HG02840 (cell line): Measurements from ENCODE around the gene GPR37L1.
"Not testable (repeated sequence)": the region's sequence is repeated elsewhere in the genome, so short reads cannot be mapped to it uniquely, and the experiment has no call there.

Source experiments
- ATAC-seq: cut with Tn5 transposase; IDR thresholded peaks from one replicate; pipeline ENCODE4 v1.9.1; 2021; ENCODE audit warnings: mild to moderate bottlenecking, moderate library complexity, moderate number of reproducible peaks; ENCODE audit not compliant: unreplicated experiment, low FRiP score

The GPR37L1 gene

DNA sequence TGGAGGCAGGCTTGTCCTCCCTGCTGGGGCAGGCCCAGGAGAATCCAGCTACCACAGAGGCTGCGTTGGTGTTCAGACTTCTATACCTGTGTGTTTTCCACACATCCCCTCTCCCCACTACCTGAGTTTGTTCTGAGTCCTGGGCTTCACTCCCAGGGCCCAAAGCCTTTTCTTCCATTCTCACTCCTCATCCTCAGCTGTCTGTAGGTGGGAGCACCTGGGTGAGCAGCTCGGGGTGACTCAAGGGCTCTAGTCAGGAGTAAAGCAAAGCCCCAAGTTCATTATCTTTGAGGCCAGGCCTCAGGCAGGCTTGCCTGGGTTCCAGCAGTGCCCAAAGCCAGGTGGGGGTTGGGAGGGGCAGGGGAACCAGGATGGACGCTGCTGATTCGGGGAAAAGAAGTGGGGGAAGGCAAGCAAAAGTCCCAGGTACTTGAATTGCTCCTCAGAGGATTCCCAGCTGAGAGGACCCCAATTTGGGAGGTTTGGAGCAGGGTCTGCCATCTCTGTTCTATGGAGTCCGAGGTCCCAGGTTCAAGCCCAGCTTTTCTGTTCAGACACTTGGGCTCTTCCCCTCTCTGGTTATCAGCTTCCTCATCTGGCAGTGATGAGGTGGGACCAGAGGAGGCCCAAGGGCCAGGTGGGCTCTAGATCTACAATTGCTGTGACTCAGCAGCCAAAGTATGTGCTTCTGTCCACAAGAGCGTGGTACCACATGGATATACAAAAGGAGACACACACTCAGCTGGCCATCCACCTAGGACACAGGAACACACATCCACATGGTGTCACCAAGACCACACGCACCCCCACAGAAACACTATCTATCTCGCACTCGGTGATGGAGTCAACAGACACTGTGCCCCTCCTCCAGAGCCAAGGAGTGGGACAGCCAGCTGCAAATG lies 43.5 kb downstream of the GPR37L1 start:
- ATAC-seq = no peak

- not testable (repeated sequence) for ATAC-seq
Measured at GRCh38 chr1:202167054-202167453, 44.3 kb downstream of the GPR37L1 start.

GRCh38 chr1:202167708-202168415 lies 45.1 kb downstream of the GPR37L1 start:
- no peak for ATAC-seq

DNA sequence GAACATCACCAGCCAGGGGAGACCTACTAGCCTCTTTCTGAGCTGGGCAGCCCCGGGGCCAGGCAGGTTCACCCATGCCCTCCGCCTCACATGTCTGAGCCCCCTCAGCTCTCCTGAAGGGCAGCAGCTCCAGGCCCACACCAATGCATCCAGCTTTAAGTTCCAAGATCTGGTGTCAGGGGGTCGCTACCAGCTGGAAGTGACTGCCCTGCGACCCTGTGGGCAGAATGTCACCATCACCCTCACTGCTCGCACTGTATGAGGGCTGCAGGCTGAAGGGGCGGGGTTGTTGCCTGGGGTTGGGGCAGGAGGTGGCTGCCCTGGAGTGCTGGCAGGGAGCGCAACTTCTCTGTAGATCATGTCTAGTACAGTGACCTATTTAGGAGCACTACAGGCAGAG lies 46.1 kb downstream of the GPR37L1 start:
- no peak for ATAC-seq

GRCh38 chr1:202170726-202171125 lies 48.0 kb downstream of the GPR37L1 start:
- ATAC-seq = no peak

- no peak for ATAC-seq
Measured at GRCh38 chr1:202171292-202172014, 48.7 kb downstream of the GPR37L1 start.

- no peak for ATAC-seq
Measured at GRCh38 chr1:202172015-202172355, 49.3 kb downstream of the GPR37L1 start.

DNA sequence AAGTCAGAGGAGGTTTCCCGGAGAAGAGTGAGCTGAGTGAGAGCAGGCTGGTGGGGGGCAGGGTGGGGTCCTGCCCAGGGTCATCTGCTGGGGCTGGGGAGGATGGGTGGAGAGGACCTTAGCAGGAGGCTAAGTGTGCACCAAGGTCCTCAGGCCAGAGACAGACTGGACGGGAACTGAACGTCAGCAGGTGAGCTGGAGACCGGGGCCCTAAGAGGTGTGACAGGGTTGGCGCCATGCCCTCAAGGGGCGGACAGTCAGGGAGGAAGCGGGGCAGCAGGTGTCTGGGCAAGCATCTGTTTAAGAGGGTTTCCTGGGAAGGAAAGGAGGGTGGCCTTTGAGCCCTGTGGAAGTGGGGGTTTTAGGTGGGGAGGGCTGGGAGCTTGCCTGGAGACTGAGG lies 51.3 kb downstream of the GPR37L1 start:
- ATAC-seq = no peak

GRCh38 chr1:202176949-202177927 lies 54.5 kb downstream of the GPR37L1 start:
- no peak for ATAC-seq

DNA sequence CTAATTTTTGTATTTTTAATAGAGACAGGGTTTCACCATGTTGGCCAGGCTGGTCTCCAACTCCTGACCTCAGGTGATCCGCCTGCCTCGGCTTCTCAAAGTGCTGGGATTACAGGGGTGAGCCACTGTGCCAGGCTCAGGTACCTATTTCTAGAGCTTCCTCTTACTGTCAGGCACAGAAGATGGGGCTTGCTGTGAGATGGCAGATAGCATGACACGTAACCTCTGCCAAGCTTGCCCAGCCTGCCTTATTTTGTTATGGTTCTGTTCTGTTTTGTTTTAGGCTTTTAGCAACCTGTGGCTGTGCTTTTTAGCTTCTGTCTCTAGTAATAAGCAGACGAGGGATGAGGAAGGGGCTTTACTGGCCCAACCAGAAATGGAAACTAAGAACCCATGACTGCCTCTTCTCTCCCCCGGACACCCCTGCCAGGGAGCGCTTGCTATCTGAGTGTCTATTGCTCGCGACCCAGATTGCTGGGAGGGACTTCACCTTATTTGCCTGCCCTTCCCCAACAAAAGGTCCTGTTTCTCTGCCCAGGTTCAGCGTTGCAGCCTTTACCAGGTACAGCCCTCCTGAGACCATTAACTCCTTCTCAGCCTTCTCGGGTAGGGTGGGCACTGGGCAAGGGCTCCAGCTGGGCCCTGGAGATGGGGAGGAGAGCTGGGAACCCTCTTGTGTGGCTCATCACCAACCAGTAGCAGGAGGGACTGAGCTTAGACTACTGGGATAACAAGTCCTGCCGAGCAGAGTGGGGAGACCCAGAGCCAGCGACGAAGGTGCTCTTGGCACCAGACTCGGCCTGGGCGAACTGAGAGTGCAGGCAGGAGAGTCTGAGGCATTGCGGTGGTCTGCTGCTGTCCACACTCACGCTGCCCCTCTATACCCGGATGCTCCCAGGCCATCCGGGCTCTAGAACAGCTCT lies 57.4 kb downstream of the GPR37L1 start:
- no peak for ATAC-seq

DNA sequence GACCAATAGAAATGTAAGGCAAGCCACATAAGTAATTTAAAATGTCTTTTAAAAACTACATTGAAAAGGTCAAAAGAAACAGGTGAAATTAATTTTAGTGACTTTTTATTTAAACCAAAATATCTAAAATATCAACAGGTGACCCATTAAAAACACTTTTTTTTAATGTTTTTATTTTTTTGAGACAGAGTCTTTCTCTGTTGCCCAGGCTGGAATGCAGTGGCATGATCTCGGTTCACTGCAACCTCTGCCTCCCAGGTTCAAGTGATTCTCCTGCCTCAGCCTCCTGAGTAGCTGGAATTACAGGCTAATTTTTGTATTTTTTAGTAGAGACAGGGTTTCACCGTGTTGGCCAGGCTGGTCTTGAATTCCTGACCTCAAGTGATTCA lies 58.0 kb downstream of the GPR37L1 start:
- not testable (repeated sequence) for ATAC-seq

DNA sequence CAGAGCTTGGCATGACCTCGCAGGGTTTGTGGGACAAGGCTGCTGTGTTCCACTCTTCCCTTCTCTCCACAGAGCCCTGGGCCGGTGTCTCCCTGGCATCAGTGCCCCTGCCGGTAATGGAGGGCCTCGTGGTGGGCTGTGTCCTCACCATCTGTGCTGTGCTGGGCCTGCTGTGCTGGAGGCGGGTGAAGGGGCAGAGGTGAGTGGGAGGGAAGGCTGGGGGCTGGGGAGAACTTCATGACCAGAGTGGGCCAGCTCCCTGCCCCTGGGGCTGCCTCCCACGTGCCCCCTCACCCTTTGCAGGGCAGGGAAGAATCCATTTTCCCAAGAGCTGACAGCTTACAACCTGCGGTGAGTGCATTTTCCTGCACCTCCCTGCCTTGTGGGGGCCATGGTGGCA lies 58.9 kb downstream of the GPR37L1 start:
- no peak for ATAC-seq

- no peak for ATAC-seq
Measured at GRCh38 chr1:202182040-202182877, 59.5 kb downstream of the GPR37L1 start.
